HG02759 (cell line): ENCODE data around the gene PIF1.
"Not testable (repeated sequence)": the region's sequence is repeated elsewhere in the genome, so short reads cannot be mapped to it uniquely, and the experiment has no call there.

ENCODE experiments used
- ATAC-seq: cut with Tn5 transposase; IDR thresholded peaks from one replicate; pipeline ENCODE4 v1.9.1; 2021; ENCODE audit warnings: mild to moderate bottlenecking, moderate library complexity; ENCODE audit not compliant: unreplicated experiment

Gene PIF1

DNA sequence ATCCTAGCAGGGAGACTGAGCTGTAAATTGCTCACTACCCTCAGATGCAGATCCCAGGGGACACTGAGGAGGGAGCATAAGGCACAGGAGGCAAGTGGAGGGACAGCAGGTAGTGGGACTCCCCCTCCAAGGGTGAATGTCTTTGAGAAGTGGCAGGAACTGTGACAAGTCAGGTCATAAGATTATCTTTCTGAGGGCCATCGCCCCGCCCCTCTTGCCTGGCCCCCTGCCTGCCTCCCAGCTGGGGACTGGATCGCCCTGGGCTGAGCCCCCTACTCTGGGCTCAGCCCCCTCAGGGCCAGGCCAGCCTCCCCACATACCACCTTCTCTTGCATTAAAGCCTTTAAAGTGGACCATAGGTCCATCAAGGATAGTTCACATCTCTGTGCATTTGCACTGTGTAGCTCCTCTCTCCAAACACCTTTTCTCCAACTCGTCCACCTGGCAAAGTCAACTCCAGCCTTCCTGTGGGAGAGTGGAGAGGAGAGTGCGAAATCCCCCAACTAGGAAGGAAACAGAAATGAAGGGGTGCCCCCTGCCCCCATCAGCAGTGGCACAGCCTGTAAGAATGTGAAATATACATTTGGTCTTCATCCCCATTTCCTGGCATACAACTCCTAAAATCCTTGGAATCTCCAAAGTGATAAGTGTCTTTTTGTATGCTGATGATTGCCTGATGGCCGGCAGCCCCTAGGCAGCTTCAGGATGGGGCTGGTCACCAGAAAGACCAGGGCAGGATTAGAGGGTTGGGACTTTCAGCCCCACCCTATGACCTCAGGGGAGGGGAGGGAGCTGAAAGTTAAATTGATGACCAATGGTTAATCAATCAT, 14.7 kb downstream of the PIF1 start:
- ATAC-seq, result no peak

DNA sequence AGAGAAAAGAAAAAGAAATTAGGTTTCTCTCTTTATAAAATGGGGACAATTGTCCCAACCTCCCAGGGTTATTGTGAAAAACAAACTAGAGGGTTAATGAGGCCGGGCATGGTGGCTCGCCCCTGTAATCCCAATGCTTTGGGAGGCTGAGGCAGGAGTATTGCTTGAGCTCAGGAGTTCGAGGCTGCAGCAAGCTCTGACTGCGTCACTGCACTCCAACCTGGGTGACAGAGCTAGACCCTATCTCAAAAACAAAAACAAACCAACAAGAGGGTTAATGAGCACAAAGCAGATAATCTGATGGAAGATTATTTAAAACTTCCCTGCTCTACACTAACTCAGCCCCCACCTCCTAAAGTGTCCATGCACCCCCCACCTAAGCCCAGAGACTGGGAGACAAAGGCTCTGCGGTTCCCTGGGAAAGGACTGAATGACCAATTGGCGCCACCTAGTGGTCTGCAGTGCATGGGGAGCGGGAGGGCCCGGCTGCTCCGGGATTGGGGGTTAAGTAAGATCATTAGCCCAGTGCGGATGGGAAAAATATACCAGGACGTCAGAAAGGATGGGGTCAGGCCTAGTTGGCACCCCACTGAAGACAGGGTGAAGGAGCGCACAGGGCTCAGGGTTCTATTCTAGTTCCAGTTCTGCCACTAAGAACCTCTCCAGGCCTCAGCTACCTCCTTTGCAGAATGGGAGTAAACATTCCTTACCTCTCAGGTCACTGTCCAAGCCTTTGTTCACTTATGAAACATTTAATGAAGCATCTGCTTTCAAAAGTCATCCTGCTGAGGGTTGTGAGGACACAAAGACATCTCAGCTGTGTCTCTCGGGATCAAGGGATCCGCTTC, 15.6 kb downstream of the PIF1 start:
- ATAC-seq, result no peak

DNA sequence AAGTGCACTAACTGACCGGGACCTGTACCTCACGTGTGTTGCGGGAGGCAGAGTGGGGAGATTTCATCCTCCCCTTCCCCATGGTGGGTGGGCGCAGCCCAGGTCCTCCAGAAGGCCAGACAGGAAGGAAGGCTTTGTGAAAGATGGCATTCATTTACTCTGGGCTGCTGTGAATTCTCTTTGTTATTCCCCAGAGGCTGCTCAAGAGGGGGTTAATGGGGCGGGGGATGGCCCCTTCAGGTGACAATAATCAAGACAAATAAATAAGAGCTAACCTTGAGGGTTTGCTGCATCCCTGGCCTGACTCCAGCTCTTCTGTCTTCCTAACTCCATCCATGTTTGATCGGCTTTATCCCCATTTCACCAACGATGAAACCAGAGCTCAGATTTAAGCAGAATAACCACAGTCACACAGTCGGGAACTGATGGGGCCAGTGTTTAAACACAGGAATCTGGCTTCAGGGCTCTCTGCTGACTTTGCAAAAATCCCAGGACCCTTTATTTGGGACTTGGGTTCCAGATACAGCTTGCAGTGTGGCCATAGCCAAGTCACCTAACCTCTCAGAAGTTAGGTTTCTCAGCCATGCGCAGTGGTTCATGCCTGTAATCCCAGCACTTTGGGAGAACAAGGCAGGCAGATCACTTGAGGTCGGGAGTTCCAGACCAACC, 16.5 kb downstream of the PIF1 start:
- no peak for ATAC-seq

DNA sequence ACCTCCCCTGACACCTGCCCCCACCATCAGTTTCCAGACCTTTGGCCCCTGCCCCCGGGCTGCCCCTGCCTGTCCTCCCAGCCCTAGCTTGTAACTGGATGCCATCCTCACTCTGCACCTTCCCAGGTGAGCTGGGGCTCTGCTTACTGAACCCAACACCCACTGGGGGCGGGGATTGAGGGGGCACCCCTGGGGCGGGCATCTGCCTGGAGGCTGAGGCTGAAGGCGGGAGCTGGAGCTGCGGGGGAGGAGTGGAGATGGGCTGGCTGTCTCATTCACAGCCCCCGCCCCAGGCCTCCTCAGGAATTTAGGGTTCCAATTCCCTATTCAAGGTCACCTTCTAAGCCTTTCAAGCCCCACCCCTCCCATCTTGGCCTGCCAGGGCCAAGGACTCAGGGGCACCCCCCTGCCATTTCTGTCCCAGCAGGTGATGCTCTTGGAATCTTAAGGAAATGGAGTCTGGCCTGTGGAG, 17.7 kb downstream of the PIF1 start:
- no peak for ATAC-seq

DNA sequence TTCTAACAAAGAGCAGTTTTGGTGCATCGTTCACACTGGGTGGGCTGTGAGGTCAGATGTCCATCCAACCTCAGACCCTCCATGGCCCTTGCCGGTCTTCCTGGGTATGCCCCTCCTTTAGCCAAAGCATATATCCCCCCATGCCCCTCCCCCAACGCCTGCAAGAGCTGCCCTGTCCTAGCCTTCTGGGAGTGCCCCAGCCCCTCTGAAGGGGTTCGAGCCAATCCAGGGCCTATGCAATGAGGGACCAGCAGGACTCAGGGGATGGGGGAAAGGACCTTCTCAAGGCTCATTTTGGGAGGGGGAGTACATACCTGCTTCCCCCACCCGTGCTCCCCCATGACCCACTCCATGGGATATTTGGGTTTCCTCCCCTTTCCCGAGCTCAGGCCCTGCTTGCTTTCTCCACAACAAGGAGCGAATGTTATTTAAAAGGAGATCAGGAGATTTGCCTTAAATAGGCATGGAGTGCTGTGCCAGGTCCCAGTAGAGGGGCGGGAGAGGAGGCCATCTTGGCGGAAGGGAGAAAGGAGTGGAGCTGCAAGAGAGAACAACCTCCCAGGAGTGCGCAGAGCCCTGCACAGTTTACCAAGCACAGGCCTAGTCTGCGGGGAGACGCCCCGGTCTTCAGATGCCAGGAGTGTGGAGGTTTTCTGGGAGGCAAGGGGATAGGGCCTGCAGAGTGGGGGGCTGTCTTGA, 18.2 kb downstream of the PIF1 start:
- ATAC-seq, result no peak

DNA sequence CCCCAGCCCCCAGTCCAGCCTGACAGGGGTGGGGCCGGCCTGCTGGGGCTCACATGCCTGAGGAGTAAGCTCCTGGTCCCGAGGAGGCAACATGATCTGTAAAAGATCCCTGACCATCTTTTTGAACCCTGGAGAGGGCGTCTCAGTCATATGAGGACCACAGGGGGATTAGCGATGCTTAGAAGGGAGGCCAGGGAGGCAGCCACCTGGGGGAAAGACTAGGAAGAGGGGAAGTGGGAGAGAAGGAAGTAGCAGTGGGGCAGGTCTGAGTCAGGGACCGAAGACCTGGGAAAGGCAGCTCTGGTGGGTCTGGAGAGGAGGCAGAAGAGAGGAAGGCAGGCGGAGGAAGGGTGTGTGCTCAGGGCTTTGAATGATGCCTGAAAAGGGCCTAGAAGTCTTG, 18.9 kb downstream of the PIF1 start:
- ATAC-seq, result no peak

DNA sequence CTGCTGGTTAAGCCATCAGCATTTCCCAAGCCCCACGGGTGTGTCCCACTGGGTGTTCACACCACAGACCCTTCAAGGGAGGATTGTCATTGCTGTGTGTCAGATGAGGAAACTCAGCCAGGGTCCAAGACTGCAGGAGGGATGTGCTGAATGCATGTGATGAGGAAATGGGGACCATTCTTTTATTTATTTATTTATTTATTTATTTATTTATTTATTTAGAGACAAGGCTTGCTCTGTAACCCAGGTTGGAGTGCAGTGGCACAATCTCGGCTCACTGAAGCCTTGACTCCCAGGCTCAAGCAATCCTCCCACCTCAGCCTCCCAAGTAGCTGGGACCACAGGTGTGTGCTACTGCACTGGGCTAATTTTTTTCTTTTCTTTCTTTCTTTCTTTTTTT, 20.8 kb downstream of the PIF1 start:
- no peak for ATAC-seq

DNA sequence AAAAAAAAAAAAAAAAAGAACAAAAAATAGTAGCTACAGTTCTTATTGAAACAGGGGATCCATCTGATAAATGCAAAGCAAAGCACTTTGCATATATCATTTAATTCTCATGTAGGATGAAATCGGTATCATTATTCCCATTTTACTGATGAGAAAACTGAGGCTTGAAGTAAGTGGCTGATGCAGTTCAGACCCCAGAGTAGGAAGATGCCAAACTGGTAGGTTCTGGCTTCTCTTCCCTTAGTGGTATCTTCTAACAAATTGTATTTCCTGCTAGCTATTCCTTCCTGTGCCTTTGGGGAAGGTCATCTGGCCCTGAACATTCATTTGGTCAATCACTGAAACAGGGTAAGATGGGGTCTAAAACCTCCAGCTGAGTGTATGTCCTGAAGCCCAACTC, 21.9 kb downstream of the PIF1 start:
- no peak for ATAC-seq

DNA sequence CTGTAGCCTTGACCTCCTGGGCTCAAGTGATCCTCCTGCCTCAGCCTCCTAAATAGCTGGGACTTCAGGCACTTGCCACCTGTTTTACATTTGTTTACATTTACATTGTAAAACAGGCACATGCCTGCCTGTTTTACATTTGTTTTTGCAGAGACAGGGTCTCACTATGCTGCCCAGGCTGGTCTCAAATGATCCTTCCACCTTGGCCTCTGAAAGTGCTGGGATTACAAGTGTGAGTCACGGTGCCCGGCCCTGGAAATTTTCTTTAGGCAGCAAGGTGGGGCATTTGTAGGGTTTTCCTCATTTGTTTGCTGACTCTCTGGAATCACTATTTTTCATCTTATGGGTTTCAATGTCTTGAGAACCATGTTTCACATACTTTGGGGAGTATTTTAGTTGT, 25.0 kb downstream of the PIF1 start:
- ATAC-seq, result no peak

DNA sequence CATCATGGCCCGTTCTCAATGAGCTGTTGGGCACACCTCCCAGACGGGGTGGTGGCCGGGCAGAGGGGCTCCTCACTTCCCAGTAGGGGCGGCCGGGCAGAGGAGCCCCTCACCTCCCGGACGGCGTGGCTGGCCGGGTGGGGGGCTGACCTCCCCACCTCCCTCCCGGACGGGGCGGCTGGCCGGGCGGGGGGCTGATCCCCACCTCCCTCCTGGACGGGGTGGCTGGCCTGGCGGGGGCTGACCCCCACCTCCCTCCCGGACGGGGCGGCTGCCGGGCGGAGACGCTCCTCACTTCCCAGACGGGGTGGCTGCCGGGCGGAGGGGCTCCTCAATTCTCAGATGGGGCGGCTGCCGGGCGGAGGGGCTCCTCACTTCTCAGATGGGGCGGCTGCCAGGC, 26.5 kb downstream of the PIF1 start:
- not testable (repeated sequence) for ATAC-seq

DNA sequence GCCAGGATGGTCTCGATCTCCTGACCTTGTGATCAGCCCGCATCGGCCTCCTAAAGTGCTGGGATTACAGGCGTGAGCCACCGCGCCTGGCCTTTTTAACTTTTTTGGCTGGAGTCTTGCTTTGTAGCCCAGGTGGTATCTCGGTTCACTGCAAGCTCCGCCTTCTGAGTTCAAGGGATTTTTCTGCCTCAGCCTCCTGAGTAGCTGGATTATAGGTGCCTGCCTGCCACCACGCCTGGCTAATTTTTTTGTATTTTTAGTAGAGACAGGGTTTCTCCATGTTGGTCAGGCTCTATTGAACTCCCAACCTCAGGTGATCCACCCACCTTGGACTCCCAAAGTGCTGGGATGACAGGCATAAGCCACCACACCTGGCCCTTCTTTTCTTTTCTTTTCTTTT, 29.5 kb downstream of the PIF1 start:
- not testable (repeated sequence) for ATAC-seq

DNA sequence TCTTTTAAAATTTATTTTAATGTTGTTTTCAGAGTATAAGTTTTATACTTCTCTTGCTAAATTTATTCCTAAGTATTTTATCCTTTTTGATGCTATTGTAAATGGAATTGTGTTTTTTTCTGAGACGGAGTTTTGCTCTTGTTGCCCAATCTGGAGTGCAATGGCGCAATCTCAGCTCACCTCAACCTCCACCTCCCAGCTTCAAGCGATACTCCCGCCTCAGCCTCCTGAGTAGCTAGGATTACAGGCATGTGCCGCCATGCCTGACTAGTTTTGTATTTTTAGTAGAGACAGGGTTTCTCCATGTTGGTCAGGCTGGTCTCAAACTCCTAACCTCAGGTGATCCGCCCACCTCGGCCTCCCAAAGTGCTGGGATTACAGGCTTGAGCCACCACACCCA, 30.1 kb downstream of the PIF1 start:
- ATAC-seq, result not testable (repeated sequence)

DNA sequence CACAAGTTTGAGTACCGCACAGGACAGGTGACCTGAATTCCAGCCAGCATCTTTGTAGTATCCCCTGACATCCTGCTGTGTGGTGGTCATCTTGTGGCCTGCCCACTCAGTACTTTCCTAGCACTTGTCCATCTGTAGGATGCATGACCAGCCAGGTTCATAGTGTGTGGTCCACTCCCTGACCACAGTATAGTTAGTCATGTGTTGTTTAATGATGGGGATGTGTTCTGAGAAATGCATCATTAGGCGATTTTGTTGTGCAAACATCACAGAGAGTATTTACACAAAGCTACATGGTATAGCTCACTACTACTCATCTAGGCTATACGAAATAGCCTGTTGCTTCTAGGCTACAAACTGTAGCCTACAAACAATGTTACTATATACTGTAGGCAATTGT, 33.2 kb downstream of the PIF1 start:
- ATAC-seq, result no peak

DNA sequence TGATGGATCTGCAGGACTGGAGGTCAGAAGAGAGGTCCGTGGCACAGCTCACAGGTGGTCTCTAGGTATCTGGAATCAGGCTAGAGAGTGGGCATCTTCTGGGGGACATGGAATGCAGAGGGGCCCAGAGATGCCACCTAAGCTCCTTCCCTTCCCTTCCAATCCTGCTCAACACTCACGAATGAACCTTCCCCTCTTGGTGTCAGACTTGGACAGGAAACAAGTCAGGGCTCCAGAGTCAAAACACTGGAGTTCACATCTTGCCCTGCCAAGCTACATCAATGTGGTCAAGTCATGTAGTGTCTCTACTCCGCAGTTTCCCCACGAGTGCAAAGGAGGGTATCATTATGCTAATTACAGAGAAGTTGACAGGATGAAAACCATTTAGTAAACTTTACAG, 34.0 kb downstream of the PIF1 start:
- no peak for ATAC-seq

DNA sequence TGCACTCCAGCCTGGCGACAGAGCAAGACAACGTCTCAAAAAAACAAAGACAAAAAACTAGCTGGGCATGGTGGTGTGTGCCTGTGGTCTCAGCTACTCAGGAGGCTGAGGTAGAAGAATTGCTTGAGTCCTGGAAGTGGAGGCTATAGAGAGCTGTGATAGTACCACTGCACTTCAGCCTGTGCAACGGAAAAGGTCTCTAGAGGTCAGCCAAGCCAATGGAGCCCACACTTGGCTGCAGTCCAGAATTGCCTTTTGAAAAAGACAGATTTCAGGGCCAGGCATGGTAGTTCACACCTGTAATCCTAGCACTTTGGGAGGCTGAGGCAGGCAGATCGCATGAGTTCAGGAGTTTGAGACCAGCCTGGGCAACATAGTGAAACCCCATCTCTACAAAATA, 41.7 kb downstream of the PIF1 start:
- no peak for ATAC-seq

DNA sequence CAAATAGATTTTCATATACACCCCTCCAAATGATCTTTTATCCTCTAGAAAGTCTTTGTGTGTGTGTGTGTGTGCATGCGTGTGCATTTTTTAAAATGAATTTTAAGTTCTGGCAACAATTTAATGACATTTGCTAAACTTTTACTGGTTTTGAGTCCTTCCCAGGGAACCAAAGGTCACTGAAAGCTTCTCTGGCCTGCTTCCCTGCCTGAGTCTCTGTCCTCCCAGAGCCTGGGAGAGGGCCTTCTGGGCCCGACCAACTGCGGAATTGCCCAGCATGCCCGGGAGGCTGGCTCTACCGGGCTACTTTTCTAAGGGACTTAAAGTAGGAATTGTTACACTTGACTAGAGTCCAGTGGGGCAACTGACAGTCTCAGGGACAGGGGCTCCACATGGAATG, 42.7 kb downstream of the PIF1 start:
- ATAC-seq, result no peak

DNA sequence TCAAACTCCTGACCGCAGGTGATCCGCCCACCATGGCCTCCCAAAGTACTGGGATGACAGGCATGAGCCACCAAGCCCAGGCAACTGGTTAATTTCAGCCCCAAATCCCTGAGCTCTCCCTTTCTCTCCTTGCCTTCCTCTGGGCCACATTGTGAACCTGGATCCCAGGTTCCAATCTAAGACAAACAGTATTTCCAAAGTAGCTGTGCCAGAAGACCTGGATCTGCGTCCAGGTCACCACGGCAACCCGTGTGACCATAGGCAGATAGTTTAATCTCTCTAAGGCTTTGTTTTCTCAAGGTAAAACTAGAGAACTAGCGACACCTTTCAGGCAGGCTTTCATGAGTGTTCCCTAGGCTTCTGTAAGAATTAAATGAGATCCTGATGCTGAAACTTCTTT, 44.1 kb downstream of the PIF1 start:
- ATAC-seq, result no peak

DNA sequence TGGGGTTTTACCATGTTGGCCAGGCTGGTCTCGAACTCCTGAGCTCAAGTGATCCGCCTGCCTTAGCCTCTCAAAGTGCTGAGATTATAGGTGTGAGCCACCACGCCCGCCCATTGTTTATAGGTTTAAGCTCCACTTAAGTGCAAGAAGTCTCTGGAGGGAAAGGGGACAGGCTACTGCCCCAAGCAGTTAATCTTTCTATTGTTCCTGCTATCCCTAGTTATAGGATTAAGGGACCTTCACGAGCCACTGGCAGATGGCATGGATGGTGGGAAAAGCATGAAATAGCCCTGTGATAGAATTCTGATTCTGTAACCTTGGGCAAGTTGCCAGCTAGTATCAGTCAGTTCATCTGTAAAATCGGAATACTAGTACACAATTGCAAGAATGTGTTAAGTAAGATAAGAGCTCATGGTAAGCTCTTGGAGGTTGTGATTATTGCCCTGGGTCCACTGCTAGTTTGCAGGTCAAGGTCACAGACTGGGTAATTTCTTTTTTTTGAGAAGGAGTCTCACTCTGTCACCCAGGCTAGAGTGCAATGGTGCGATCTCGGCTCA, 44.8 kb downstream of the PIF1 start:
- ATAC-seq, result no peak

DNA sequence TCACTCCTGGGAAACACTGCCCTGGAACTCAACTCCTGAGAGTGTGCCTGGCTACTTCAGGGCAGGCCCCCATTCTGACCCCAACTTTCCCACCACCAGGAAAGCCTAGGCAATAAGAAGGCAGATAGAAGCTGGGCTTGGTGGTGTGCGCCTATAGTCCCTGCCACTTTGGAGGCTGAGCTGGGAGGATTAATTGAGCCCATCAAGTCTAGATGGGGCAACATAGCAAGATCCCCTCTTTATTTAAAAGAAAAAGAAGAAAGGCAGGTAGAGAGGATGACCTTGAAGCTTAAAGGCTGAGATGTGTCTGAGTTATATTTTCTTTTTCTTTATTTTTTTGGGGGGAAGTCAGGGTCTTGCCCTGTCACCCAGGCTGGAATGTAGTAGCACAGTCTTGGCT, 45.8 kb downstream of the PIF1 start:
- no peak for ATAC-seq

DNA sequence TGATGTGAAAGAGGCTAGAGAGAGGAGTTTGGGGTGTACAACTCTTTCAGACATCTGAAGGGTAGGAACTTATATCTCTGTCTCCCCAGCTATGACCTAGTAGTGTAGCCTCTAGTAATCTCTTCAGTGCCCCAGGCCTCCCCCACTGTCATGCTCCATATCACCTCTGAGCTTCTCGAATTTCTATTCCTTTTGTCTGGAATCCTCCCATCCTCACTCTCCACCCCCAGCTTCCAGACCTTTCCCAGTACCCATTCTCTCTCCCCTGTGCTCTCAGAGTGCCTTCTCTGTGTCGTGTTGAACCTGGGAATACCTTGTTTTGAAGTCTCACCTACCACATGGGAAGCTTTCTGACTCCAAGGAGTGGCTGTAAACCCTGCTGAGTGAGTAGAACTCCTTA, 46.4 kb downstream of the PIF1 start:
- ATAC-seq, result no peak

DNA sequence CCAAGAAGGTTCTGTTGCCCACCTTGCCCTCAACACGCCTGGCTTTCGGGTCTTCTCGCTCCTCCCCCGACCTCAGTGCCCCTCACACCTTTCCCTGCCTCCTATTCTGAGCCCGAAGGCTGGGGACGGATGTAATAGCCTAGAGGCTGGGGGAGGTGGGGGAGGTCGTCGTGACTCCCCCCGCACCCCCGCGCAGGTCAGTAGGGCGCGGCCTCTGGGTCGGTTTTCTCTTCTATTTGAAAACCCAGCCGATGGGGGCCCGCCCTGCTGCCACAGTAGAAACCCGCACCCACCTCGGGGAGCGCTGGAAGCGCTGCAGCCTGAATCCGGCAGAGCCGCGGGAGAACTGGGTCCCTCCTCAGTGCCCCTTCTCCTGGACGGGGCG, 49.1 kb downstream of the PIF1 start:
- no peak for ATAC-seq
